GM19099 (cell line): ENCODE data around the gene IL12RB2.

Experiments
- POLR2A ChIP-seq: IDR thresholded peaks from 3 replicates; pipeline ENCODE4 v1.6.1; 2011; ENCODE audit warnings: low read depth; ENCODE audit not compliant: insufficient read length; ENCODE audit errors: extremely low read depth

Gene IL12RB2

DNA sequence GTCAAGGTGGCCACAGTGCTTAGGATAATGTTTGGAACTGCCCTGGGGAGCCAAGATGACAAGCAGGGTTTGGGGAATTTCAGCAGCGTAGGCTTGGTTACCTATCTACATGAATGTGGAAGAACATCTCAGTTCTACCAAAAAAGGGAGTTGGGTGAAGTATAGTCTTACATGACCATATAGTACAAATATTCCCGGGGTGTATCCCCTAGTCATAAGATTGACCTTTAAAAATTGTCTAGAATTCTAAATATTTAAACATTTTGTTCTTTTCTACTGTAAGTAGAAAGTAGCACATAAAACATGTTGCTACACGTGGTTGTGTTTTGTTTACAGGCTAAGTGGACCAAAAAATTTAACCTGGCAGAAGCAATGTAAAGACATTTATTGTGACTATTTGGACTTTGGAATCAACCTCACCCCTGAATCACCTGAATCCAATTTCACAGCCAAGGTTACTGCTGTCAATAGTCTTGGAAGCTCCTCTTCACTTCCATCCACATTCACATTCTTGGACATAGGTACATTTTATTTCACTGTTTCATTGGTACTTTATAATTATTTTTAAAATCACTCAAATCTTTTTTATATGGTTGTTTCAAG, 20.3 kb downstream of the IL12RB2 start:
- TF ChIP-seq POLR2A: no peak

DNA sequence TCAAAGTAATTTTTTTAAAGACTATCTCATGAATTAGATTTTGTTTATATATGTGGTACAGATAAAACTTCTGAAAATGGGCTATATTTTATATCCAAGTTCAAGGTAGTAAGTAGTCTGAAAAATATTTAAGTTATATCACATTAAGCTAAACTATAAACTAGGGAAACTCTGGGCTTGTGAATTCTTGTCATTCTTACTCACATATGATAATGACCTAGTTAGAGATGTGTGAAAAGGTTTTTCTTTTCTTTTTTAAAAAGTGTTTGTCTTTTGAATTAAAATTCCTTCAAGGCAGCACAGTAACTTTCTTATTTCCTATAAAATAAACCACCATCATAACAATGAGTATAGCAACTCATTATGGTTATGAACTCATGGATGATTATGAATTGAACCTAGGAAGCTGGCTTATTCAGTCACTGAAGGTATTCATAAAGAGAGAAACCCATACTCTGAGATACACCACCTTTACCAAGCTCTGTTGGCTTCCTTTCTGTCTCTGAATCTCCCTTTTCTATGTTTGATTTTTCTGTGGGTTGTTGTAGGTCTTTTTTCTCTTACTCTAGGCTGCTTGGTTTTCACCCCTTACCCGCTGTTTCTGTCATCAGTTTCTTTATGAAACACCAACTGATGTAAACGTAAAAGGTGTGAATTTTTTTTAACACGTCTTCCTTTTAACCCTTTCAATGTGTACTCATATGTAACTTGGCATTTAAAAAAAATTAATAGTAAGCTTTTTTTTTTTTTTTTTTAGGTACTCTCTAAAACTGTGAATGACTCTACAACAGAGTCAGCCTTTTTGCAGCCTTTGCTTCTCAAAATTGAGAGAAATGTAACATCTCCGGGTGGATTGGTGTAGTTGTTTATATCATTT, 25.2 kb downstream of the IL12RB2 start:
- TF ChIP-seq POLR2A: no peak

DNA sequence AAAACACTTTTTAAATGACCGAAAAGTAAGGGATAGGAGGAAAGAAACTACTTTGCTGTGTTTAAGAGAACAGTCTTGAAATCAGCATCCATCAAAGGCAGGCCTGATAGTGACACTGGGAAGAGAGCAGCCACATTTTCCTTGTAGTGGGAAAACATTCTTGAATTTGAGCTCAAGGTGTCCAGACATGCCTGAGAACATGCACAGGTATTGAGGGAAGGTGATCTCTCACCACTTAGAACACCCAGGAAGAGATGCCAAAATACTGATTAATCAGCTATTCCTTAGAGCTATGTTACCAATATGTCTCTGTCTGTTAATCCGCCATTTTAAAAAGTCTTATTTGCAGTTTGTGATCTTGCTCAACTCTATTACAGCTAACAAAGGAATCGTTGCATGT, 25.9 kb downstream of the IL12RB2 start:
- TF ChIP-seq POLR2A: no peak

DNA sequence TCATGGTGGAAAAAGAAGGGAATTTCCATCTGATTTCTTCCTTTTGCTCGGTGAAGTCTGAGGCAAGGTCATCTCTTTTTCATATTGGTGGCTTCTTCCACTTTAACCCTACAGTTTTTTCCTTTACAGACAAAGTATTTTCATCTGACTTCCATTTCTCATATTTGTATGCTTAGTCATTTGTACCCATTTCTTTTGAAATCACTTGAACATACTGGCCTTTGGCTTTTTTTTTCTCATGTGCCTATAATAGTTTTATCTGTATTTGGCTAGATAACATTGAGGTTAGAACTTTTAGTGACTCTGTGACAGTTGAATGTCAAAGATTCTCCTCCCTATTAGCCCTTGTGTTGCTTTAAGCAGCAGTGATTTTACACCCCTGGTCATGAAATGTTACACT, 27.7 kb downstream of the IL12RB2 start:
- TF ChIP-seq POLR2A: no peak

DNA sequence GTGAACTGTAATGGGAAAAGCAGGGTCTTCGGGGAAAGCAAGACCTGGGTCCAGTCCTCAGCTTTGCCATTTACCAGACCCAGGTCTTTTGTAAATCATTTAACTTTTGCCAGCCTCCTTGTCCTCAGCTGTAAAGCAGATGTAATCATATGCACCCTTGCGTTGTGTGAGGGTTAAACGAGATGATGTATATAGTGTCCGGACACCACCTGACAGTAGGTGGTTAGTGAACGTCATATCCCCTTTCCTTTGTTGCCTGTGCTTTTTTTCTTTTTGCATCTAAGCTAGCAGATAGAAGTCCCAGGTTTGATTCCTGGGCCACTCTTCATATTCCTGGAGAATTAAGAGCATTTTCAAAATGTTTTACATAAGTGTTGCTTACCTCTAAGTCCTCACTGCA, 28.5 kb downstream of the IL12RB2 start:
- no peak for TF ChIP-seq POLR2A

DNA sequence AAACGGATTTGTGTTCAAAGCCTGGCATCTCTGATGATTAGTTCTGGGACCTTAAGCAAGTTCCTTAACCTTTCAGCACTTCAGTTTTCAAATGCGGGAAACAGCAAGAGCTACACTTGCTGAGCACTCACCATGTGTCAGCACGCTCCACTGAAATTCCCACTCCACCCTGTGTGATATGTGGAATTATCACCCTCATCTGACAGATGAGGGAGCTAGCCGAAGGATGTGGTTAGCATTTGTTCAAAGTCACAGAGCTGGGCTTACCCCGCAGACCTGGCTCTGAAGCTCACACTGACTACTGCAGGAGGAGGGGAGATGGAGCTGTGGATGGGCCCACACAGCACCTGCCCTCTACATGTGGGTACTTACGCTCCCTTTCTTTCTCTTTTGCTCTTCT, 29.1 kb downstream of the IL12RB2 start:
- TF ChIP-seq POLR2A: no peak

DNA sequence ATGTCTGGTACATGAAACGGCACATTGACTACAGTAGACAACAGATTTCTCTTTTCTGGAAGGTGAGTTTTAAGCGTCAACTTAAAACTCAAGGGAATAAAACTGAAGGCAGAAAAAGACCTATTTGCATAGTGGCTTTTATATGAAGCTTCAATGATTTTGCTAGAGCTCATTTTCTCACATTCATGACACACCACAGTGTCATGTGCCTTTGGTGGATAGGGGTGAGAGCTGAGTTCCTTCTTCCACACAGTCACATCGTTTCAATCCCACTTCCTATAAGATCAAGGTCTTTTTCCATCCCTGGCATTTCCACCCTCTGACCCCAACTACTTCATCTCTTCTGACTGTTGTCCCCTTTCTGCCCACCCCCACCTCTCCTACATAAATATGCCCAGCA, 31.0 kb downstream of the IL12RB2 start:
- TF ChIP-seq POLR2A: no peak

DNA sequence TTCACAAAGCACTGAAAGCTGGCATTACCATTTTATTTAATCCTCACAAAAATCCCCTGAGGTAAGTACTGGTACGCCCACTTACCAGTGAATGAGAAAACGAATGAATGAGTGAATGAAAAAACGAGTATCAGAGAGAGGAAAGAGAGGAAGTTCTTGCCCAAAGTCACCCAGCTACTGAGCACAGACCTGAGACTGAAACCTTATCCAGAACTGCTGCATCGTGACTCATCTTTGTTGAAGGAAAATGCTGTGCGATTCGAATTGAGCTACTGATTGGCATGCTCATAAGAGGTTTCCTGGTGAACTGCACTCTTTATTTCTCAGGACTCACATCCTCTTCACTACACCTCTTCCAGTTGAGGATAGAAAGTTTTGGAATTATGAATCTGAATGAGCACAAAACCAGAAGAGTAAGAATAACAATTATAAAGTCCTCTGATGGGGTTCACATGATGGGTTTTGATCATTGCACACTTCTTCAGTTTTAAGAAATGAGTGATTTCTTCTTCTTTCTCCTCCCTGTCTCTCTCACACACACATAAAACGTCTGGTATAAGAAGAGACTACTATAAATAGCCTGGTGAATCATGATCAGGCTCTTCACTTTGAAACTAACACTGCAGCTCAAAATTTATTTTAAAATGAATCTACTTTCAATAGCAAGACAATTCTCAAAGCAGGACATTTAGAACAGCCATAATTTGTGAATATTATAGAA, 32.1 kb downstream of the IL12RB2 start:
- TF ChIP-seq POLR2A: no peak

DNA sequence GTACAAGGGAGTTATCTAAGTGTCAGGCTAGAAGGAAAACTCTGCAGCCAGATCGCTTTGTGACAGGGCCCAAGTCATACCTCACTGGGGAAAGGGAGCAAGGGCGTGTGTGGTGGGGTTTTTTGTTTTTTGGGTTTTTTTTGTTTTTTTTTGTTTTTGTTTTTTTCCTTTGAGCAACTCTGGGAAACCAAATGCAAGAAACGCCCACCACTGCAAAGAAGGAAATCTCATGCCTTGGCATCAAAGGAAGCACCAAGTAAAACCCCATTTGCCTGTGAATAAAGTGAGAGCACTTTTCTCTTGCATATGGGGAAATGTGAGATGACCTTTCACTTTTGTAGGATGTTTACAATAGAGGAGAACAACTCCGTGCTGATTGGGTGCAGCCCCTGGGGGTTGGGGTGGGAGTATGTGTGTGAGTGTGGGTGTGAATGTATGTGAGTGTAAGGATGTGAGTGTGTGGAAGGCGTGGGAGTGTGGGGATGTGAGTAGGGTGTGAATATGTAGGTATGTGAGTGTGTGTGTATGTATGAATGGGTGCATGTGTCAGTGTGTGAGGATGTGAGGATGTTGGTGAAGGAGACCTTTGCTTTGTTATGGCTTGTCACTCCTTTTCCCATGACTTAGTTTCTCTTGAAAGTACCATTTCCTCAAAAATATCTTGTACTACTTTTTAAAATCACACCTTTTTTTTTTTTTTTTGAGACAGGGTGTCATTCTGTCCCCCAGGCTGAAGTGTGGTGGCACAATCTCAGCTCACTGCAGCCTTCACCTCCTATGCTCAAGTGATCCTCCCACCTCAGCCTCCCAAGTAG, 34.6 kb downstream of the IL12RB2 start:
- no peak for TF ChIP-seq POLR2A

DNA sequence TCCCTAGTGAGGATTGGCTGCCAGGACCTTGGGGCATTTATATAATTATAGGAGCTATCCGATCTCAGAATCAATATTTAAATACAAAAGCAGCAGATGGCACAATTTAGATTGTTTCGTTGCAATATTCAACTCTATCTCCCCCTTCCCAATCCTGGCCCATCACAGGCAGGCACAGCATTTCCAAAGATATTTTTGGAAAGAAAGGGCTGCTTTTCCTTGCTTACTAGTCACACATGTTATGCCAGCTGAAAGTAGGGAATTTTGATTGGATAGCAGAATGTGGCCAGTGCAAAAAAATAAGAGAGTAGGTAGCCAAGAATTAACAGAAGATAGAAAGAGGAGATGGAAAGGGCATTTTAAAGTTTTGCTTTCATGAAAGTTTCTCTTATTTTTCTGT, 37.9 kb downstream of the IL12RB2 start:
- no peak for TF ChIP-seq POLR2A

DNA sequence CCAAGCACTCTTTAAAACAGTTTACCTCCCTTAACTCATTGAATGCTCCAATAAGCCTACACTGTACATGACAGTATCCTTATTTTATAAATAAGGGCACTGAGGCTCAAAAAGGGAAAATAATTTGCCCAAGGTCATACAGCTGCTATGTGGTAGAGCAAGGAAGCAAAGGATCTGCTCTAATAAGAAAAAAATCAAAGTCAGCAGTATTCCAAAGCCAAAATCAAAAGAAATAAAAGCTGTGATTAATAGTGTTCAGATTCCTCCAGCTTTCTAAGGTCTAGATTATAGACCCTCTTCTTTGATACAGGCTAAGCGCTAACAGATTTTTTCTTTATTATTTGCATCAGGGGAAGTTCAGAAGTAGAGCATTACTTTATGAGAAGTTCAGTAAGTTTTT, 39.3 kb downstream of the IL12RB2 start:
- no peak for TF ChIP-seq POLR2A

DNA sequence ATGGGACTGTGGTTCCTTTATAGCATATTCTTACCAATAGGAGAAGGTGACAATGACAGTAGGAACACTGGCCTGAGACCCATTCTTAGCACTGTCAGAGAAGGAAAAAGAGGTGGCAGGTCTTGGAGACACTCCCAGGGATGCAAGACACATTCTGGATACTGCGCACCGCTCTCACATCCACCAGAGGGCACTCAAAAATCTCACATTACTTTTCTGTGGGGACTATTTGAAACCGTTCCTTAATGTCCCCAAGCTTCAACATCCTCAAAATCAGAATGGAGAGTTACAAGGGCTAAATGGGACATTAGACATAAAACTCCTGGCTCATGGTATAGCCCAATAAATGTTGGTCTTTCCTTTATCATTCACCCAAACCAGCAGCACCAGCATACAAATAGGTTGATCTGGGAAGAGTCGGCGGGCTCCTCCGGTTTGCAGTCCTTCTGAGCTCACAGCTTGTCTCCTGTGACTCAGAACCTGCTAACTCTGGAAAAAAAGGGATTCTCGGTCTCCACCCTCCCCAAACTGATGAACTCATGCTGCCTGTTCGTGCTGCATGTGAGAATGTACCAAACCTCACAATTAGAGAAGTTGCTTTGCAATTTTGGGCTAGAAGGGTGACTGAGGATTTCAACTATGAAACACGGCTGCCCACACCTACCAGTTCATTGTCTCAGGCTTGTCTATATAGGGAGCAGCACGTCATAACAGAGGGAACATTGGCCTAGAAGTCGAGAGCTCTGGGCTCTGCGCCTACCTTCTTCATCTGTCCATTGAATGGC, 40.2 kb downstream of the IL12RB2 start:
- no peak for TF ChIP-seq POLR2A

DNA sequence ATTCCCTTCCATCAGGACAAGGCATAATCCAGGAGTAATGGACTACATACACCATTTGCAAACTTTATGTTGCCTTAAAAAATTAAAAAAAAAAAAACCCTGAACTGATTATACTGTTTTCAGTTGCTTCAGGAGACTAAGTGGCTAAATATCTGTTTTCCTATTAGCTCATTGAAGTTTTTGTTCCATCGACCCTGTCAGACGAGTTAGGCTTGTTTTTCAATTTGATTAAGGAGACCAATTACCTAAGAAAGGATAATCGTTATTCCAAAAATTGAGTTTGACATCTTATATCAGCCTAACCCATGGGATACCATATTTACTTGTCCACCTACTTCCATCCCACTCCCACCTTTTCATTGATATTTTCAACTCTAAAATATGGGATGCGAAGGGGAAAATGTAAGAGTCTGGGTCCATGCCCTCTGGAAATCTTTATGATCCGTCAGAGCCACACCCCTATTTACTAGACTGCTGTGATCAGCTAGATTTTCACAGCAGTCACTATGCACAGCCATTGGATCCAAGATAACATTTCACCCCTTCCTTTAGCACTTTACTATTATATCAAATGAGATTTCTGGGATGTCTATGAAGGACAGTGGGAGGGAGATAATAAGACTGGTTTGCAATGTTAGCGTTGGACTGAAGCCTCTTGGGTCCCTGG, 41.0 kb downstream of the IL12RB2 start:
- TF ChIP-seq POLR2A: no peak

DNA sequence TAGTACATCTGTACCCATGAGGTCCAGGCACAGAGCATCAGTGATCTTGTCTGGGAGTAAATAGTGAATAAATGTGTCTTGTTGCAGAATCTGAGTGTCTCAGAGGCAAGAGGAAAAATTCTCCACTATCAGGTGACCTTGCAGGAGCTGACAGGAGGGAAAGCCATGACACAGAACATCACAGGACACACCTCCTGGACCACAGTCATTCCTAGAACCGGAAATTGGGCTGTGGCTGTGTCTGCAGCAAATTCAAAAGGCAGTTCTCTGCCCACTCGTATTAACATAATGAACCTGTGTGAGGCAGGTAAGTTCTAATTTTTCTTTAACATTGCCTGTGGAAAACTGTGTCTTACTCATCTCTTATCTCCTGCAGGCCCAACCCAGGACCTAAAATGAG, 43.1 kb downstream of the IL12RB2 start:
- no peak for TF ChIP-seq POLR2A
